ENCODE data around the gene KRT13.

GRCh38 chr17:41463746-41464145 lies 41.7 kb downstream of the KRT13 start:
- TF ChIP-seq, protein P1, sequence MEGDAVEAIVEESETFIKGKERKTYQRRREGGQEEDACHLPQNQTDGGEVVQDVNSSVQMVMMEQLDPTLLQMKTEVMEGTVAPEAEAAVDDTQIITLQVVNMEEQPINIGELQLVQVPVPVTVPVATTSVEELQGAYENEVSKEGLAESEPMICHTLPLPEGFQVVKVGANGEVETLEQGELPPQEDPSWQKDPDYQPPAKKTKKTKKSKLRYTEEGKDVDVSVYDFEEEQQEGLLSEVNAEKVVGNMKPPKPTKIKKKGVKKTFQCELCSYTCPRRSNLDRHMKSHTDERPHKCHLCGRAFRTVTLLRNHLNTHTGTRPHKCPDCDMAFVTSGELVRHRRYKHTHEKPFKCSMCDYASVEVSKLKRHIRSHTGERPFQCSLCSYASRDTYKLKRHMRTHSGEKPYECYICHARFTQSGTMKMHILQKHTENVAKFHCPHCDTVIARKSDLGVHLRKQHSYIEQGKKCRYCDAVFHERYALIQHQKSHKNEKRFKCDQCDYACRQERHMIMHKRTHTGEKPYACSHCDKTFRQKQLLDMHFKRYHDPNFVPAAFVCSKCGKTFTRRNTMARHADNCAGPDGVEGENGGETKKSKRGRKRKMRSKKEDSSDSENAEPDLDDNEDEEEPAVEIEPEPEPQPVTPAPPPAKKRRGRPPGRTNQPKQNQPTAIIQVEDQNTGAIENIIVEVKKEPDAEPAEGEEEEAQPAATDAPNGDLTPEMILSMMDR (IDR thresholded peaks at IDR 0.05; ENCODE audit: low read length) = no peak
- TF ChIP-seq EZH2 (IDR thresholded peaks at IDR 0.05; ENCODE audit: borderline replicate concordance, low read length) = no peak

All from OCI-LY1 (cell line).